WTC11 (cell line): ENCODE data around the gene TIMM50. TPM values are rescaled to one million over a fixed set of nuclear protein-coding genes. Genes with fewer than 3 reads are reported as not detected.

Source experiments
- AFF4 ChIP-seq: sonication (generic); formaldehyde crosslinking; IDR thresholded peaks from 2 replicates; pipeline ENCODE4 v1.8.1; 2023; ENCODE audit warnings: mild to moderate bottlenecking, missing genetic modification reagents, borderline replicate concordance
- ATF3 ChIP-seq: sonication (generic); formaldehyde crosslinking; conservative IDR thresholded peaks from 2 replicates; pipeline ENCODE4 v1.8.1; 2022; ENCODE audit warnings: mild to moderate bottlenecking, missing genetic modification reagents
- CREB1 ChIP-seq: sonication (generic); formaldehyde crosslinking; IDR thresholded peaks from 2 replicates; pipeline ENCODE4 v1.8.0; 2023; ENCODE audit warnings: mild to moderate bottlenecking, missing genetic modification reagents
- E2F4 ChIP-seq: sonication (generic); formaldehyde crosslinking; IDR thresholded peaks from 2 replicates; pipeline ENCODE4 v1.8.1; 2022; ENCODE audit warnings: low read depth, mild to moderate bottlenecking, moderate library complexity, missing genetic modification reagents, borderline replicate concordance
- ESRRA ChIP-seq: sonication (generic); formaldehyde crosslinking; IDR thresholded peaks from 2 replicates; pipeline ENCODE4 v1.8.1; 2022; ENCODE audit warnings: mild to moderate bottlenecking, missing genetic modification reagents, borderline replicate concordance
- FOXK1 ChIP-seq: sonication (generic); formaldehyde crosslinking; IDR thresholded peaks from 2 replicates; pipeline ENCODE4 v1.8.0; 2022; ENCODE audit warnings: mild to moderate bottlenecking, moderate library complexity, missing genetic modification reagents
- FOXP4 ChIP-seq: sonication (generic); formaldehyde crosslinking; IDR thresholded peaks from 2 replicates; pipeline ENCODE4 v1.8.0; 2022; ENCODE audit warnings: mild to moderate bottlenecking, missing genetic modification reagents
- HMGA2 ChIP-seq: fragments of 250-450 bp; sonication (Bioruptor Pico); IDR thresholded peaks from 2 replicates; pipeline ENCODE4 v1.4.0; 2021; ENCODE audit warnings: mild to moderate bottlenecking, moderate library complexity
- IRF2 ChIP-seq: sonication (generic); formaldehyde crosslinking; IDR thresholded peaks from 2 replicates; pipeline ENCODE4 v1.8.0; 2022; ENCODE audit warnings: low read depth, missing genetic modification reagents, borderline replicate concordance
- KAT7 ChIP-seq: sonication (generic); formaldehyde crosslinking; IDR thresholded peaks from 2 replicates; pipeline ENCODE4 v1.8.1; 2023; ENCODE audit warnings: missing genetic modification reagents, mild to moderate bottlenecking, borderline replicate concordance
- MAX ChIP-seq: sonication (generic); formaldehyde crosslinking; IDR thresholded peaks from 2 replicates; pipeline ENCODE4 v1.8.0; 2022; ENCODE audit warnings: mild to moderate bottlenecking, missing genetic modification reagents
- MLX ChIP-seq: sonication (generic); formaldehyde crosslinking; IDR thresholded peaks from 2 replicates; pipeline ENCODE4 v1.8.1; 2023; ENCODE audit warnings: mild to moderate bottlenecking, missing genetic modification reagents, moderate library complexity
- NFATC4 ChIP-seq: fragments of 250-450 bp; sonication (Bioruptor Pico); IDR thresholded peaks from 2 replicates; pipeline ENCODE4 v1.9.0; 2021; ENCODE audit warnings: mild to moderate bottlenecking
- NFE2L1 ChIP-seq: sonication (generic); formaldehyde crosslinking; IDR thresholded peaks from 2 replicates; pipeline ENCODE4 v1.8.1; 2023; ENCODE audit warnings: missing genetic modification reagents
- NR1H2 ChIP-seq: sonication (generic); formaldehyde crosslinking; IDR thresholded peaks from 2 replicates; pipeline ENCODE4 v1.9.0; 2021; ENCODE audit warnings: mild to moderate bottlenecking, moderate library complexity, missing genetic modification reagents
- SMAD3 ChIP-seq: sonication (generic); formaldehyde crosslinking; IDR thresholded peaks from 2 replicates; pipeline ENCODE4 v1.8.0; 2022; ENCODE audit warnings: missing genetic modification reagents, mild to moderate bottlenecking, borderline replicate concordance
- SP1 ChIP-seq: sonication (generic); formaldehyde crosslinking; conservative IDR thresholded peaks from 2 replicates; pipeline ENCODE4 v1.8.1; 2022; ENCODE audit warnings: missing genetic modification reagents
- TEAD1 ChIP-seq: sonication (generic); formaldehyde crosslinking; IDR thresholded peaks from 2 replicates; pipeline ENCODE4 v1.8.0; 2022; ENCODE audit warnings: mild to moderate bottlenecking, missing genetic modification reagents
- TP53 ChIP-seq: sonication (generic); formaldehyde crosslinking; IDR thresholded peaks from 2 replicates; pipeline ENCODE4 v1.8.1; 2023; ENCODE audit warnings: mild to moderate bottlenecking, missing genetic modification reagents
- USF2 ChIP-seq: sonication (generic); formaldehyde crosslinking; IDR thresholded peaks from 2 replicates; pipeline ENCODE4 v1.8.1; 2023; ENCODE audit warnings: mild to moderate bottlenecking, missing genetic modification reagents, moderate library complexity
- ZNF232 ChIP-seq: sonication (generic); formaldehyde crosslinking; IDR thresholded peaks from 2 replicates; pipeline ENCODE4 v1.8.0; 2022; ENCODE audit warnings: mild to moderate bottlenecking, missing genetic modification reagents
- ZNF396 ChIP-seq: fragments of 250-450 bp; sonication (Bioruptor Pico); IDR thresholded peaks from 2 replicates; pipeline ENCODE4 v1.8.0; 2021; ENCODE audit warnings: mild to moderate bottlenecking, moderate library complexity, borderline replicate concordance
- ZNF416 ChIP-seq: fragments of 250-450 bp; sonication (Bioruptor Pico); IDR thresholded peaks from 2 replicates; pipeline ENCODE4 v1.9.0; 2021; ENCODE audit warnings: mild to moderate bottlenecking, inconsistent platforms
- ZNF423 ChIP-seq: fragments of 250-450 bp; sonication (Bioruptor Pico); IDR thresholded peaks from 2 replicates; pipeline ENCODE4 v2.1.2; 2022; ENCODE audit warnings: mild to moderate bottlenecking, moderate library complexity
- ZNF532 ChIP-seq: fragments of 250-450 bp; sonication (Bioruptor Pico); IDR thresholded peaks from 2 replicates; pipeline ENCODE4 v1.9.0; 2021; ENCODE audit warnings: mild to moderate bottlenecking, borderline replicate concordance
- total RNA-seq: library from RNA; stranded (reverse); gene quantifications from 3 replicates; pipeline ENCODE4 v1.2.3, GENCODE V29; 2021

TIMM50 gene
- total RNA-seq, 1 experiment from 2014 or later, result 154 TPM

- TF ChIP-seq E2F4 (CRISPR knock-in tag), result peak; percentile 56
- TF ChIP-seq USF2 (CRISPR knock-in tag), result no peak
- TF ChIP-seq AFF4 (CRISPR knock-in tag), result no peak
- no peak for TF ChIP-seq NFATC4
- TF ChIP-seq ZNF396 (CRISPR knock-in tag), result no peak
- TF ChIP-seq ZNF416, result no peak
- TF ChIP-seq ZNF532 (CRISPR knock-in tag), result no peak
- no peak for TF ChIP-seq CREB1
- peak; percentile 42; the same call in 1 of the 2 replicates for TF ChIP-seq NFE2L1 (CRISPR knock-in tag)
- TF ChIP-seq FOXP4, result peak; percentile 61; the same call in 1 of the 2 replicates
- no peak for TF ChIP-seq KAT7 (CRISPR knock-in tag)
- TF ChIP-seq HMGA2 (CRISPR knock-in tag), result no peak
- TF ChIP-seq ESRRA (CRISPR knock-in tag), result 0 out of 2 replicates have a peak, but pooled peaks have one; percentile 15
- TF ChIP-seq SMAD3 (CRISPR knock-in tag), result no peak
- no peak for TF ChIP-seq ZNF423 (CRISPR knock-in tag)
- peak; percentile 71 for TF ChIP-seq MAX (CRISPR knock-in tag)
- no peak for TF ChIP-seq MLX (CRISPR knock-in tag)
- TF ChIP-seq ZNF232 (CRISPR knock-in tag), result no peak
- no peak for TF ChIP-seq NR1H2 (CRISPR knock-in tag)
- peak; percentile 17; the same call in 1 of the 2 replicates for TF ChIP-seq TP53 (CRISPR knock-in tag)
- peak; percentile 67 for TF ChIP-seq TEAD1 (CRISPR knock-in tag)
- no peak; the same call in 1 of the 2 replicates for TF ChIP-seq FOXK1 (CRISPR knock-in tag)
- TF ChIP-seq ATF3 (CRISPR knock-in tag), result no peak
- TF ChIP-seq SP1, result no peak; the same call in none of the 2 replicates
- no peak for TF ChIP-seq IRF2
Observed at GRCh38 chr19:39514840-39515550, 34.4 kb downstream of the TIMM50 start, which contains the start of gene SELENOV (continued).
